Thyroid gland (tissue), 4 donors: ENCODE results near the gene MDK. TPM values are rescaled to one million over a fixed set of nuclear protein-coding genes. Genes with fewer than 3 reads are reported as not detected.

Experiments used
- DNase-seq, 2 donors: peaks; one replicate each; pipeline ENCODE4 v3.0.0-alpha.2; 2019
- H3K27ac ChIP-seq, 3 donors: fragments of 200-600 bp; sonication (generic); 1 replicate in 2 of 3; 2 replicates in 1 of 3; pipeline ENCODE4 v1.5.1; 2016 to 2019; ENCODE audit warnings: mild to moderate bottlenecking in 1 of 3, moderate library complexity in 1 of 3
- H3K27me3 ChIP-seq: fragments of 200-600 bp; sonication (generic); one replicate; pipeline ENCODE4 v1.5.1; 2019
- H3K36me3 ChIP-seq, 2 donors: fragments of 200-600 bp; sonication (generic); one replicate each; pipeline ENCODE4 v1.5.1; 2016 to 2019
- H3K4me1 ChIP-seq, 2 donors: fragments of 200-600 bp; sonication (generic); one replicate each; pipeline ENCODE4 v1.5.1; 2017 to 2019
- H3K4me3 ChIP-seq, 3 donors: fragments of 200-600 bp; sonication (generic); replicated peaks in 1 of 3; 1 replicate in 2 of 3; 2 replicates in 1 of 3; pipeline ENCODE4 v1.5.1; 2016; ENCODE audit warnings: mild to moderate bottlenecking in 1 of 3
- H3K9me3 ChIP-seq: fragments of 200-600 bp; sonication (generic); one replicate; pipeline ENCODE4 v1.5.1; 2017
- CTCF ChIP-seq, 6 experiments: fragments of 200-600 bp in 3 of 6; fragments of 450-650 bp in 3 of 6; sonication (generic) in 3 of 6; IDR thresholded peaks; one replicate each; pipeline ENCODE4 v1.5.1; 2016 to 2019; ENCODE audit warnings: antibody characterized with exemption in 6 of 6, mild to moderate bottlenecking in 2 of 6, inconsistent platforms in 1 of 6, moderate library complexity in 1 of 6
- POLR2A ChIP-seq, 2 donors: fragments of 450-650 bp; IDR thresholded peaks; one replicate each; pipeline ENCODE4 v1.6.1; 2017; ENCODE audit warnings: antibody characterized with exemption in 2 of 2, mild to moderate bottlenecking in 2 of 2, moderate library complexity in 1 of 2
- WGBS, 2 donors: methylation state at CpG; one replicate each; pipeline ENCODE4 v1.1.5; 2017; 5-methylcytosine and 5-hydroxymethylcytosine counted together
- intact Hi-C: fragments of 100-400 bp; cut with DNase I; formaldehyde crosslinking; loops from one replicate; pipeline ENCODE4 v1.15.1; 2023
- total RNA-seq, 4 donors: library from RNA; depleted of rRNA; stranded (reverse); fragments of >200 nt; gene quantifications; one replicate each; pipeline ENCODE4 v1.2.3, GENCODE V29; 2016

Gene MDK
- total RNA-seq, 4 donors from 2014 or later, result 3.3 to 24.3 (median 16.7) TPM

GRCh38 chr11:46414466-46414796 is 33.0 kb downstream of the MDK start:
- H3K4me3 ChIP-seq, result no peak overlapping the region
- no peaks in the 10 kb centered on the region for H3K4me1 ChIP-seq
- H3K27me3 ChIP-seq, result no peaks in the 10 kb centered on the region
- DNase-seq, result no peak
- H3K9me3 ChIP-seq, result no peaks in the 10 kb centered on the region
- WGBS, 2 donors, result 92 to 98% methylated on average over 3 to 5 of the region's 5 CpGs
- H3K27ac ChIP-seq, result no peak overlapping the region
- intact Hi-C loops, result no loop called here
- TF ChIP-seq POLR2A (IDR thresholded peaks at IDR 0.05) (no peak), CTCF (IDR thresholded peaks at IDR 0.05) (no peak)
- H3K36me3 ChIP-seq, result peaks cover 21 to 38% of the 10 kb centered on the region in 2 donors

- Histone ChIP-seq H3K27ac (no peak overlapping the region), H3K36me3 (peaks cover 18 to 35% of the 10 kb centered on the region in 2 donors), H3K9me3 (no peaks in the 10 kb centered on the region), H3K4me1 (no peaks in the 10 kb centered on the region), H3K4me3 (no peak overlapping the region), H3K27me3 (no peaks in the 10 kb centered on the region)
- intact Hi-C loops, result no loop called here
- no peak for TF ChIP-seq POLR2A (IDR thresholded peaks at IDR 0.05)
- TF ChIP-seq CTCF (IDR thresholded peaks at IDR 0.05), result no peak
- DNase-seq, result no peak
- 67% methylated on average over 3 of the region's 3 CpGs for WGBS, 2 donors
Observed at GRCh38 chr11:46414879-46415278, 33.4 kb downstream of the MDK start.

- Histone ChIP-seq H3K27me3 (no peaks in the 10 kb centered on the region), H3K27ac (no peak overlapping the region), H3K9me3 (no peaks in the 10 kb centered on the region), H3K4me3 (no peak overlapping the region), H3K4me1 (no peaks in the 10 kb centered on the region), H3K36me3 (peaks cover 14 to 39% of the 10 kb centered on the region in 2 donors)
- intact Hi-C loops, result no loop called here
- 81 to 85% methylated on average over 7 of the region's 7 CpGs for WGBS, 2 donors
- DNase-seq, result no peak
- TF ChIP-seq CTCF (IDR thresholded peaks at IDR 0.05), result no peak
- no peak for TF ChIP-seq POLR2A (IDR thresholded peaks at IDR 0.05)
Observed at GRCh38 chr11:46417711-46418110, 36.2 kb downstream of the MDK start.

GRCh38 chr11:46418751-46419150 is 37.3 kb downstream of the MDK start:
- intact Hi-C loops, result no loop called here
- H3K27me3 ChIP-seq, result no peaks in the 10 kb centered on the region
- TF ChIP-seq CTCF (IDR thresholded peaks at IDR 0.05) (no peak), POLR2A (IDR thresholded peaks at IDR 0.05) (no peak)
- no peak overlapping the region for H3K4me3 ChIP-seq
- no peak overlapping the region for H3K27ac ChIP-seq
- no peaks in the 10 kb centered on the region for H3K4me1 ChIP-seq
- H3K9me3 ChIP-seq, result no peaks in the 10 kb centered on the region
- no peak for DNase-seq
- WGBS, 2 donors, result 93 to 94% methylated on average over 5 of the region's 5 CpGs
- H3K36me3 ChIP-seq, result peaks cover 14 to 34% of the 10 kb centered on the region in 2 donors

GRCh38 chr11:46420513-46420912 is 39.0 kb downstream of the MDK start:
- WGBS, 2 donors, result 94 to 95% methylated on average over 1 of the region's 1 CpG
- DNase-seq, result no peak
- intact Hi-C loops, result no loop called here
- no peaks in the 10 kb centered on the region for H3K27me3 ChIP-seq
- H3K27ac ChIP-seq, result no peak overlapping the region
- no peaks in the 10 kb centered on the region for H3K9me3 ChIP-seq
- peaks cover 5 to 21% of the 10 kb centered on the region in 2 donors for H3K36me3 ChIP-seq
- TF ChIP-seq CTCF (IDR thresholded peaks at IDR 0.05) (no peak), POLR2A (IDR thresholded peaks at IDR 0.05) (no peak)
- H3K4me3 ChIP-seq, result no peak overlapping the region
- no peaks in the 10 kb centered on the region for H3K4me1 ChIP-seq
